ENCODE data around the gene RAD18. TPM values are rescaled to one million over a fixed set of nuclear protein-coding genes. Genes with fewer than 3 reads are reported as not detected.

RAD18 gene
- total RNA-seq, 2 donors from 2014 or later = 18.2 to 20.8 TPM

GRCh38 chr3:8900869-8901268 is 62.4 kb downstream of the RAD18 start:
- H3K4me3 Mint-ChIP-seq = no peak overlapping the region
- no peaks in the 10 kb centered on the region for H3K9me3 Mint-ChIP-seq
- H3K36me3 Mint-ChIP-seq (ENCODE audit: low read depth) = peaks cover 8% of the 10 kb centered on the region
- no peak for DNase-seq
- WGBS, 2 experiments (ENCODE audit: insufficient coverage in 1 of 2, insufficient read length in 1 of 2) = 92 to 94% methylated on average over 3 of the region's 3 CpGs
- H3K9me3 ChIP-seq (ENCODE audit: control insufficient read depth, low read length) = no peaks in the 10 kb centered on the region
- H3K4me1 ChIP-seq (ENCODE audit: control insufficient read depth, insufficient read depth, low read length) = no peaks in the 10 kb centered on the region
- no peak overlapping the region for H3K4me3 ChIP-seq (ENCODE audit: low read length)
- no peak overlapping the region for H3K9ac ChIP-seq (ENCODE audit: extremely low read depth, low read length, poor library complexity, severe bottlenecking)
- H3K4me1 Mint-ChIP-seq = no peaks in the 10 kb centered on the region
- no peaks in the 10 kb centered on the region for H3K27me3 ChIP-seq (ENCODE audit: control insufficient read depth, insufficient read depth, low read length, poor library complexity, severe bottlenecking)
- H3K27me3 Mint-ChIP-seq (ENCODE audit: insufficient read depth) = no peaks in the 10 kb centered on the region
- no peak overlapping the region for H3K27ac ChIP-seq (ENCODE audit: low read depth, low read length)
- peaks cover 31% of the 10 kb centered on the region for H3K36me3 ChIP-seq (ENCODE audit: control insufficient read depth, insufficient read depth, low read length)
- no peak overlapping the region for H3K27ac Mint-ChIP-seq
- TF ChIP-seq CTCF (conservative IDR thresholded peaks at IDR 0.05) = no peak

- H3K4me3 ChIP-seq (ENCODE audit: low read length) = no peak overlapping the region
- Mint-ChIP-seq H3K4me1 (no peaks in the 10 kb centered on the region), H3K4me3 (no peak overlapping the region), H3K27ac (no peak overlapping the region), H3K9me3 (no peaks in the 10 kb centered on the region), H3K36me3 (ENCODE audit: low read depth) (peaks cover 12% of the 10 kb centered on the region), H3K27me3 (ENCODE audit: insufficient read depth) (no peaks in the 10 kb centered on the region)
- H3K27me3 ChIP-seq (ENCODE audit: control insufficient read depth, insufficient read depth, low read length, poor library complexity, severe bottlenecking) = no peaks in the 10 kb centered on the region
- 67 to 79% methylated on average over 1 of the region's 1 CpG for WGBS, 2 experiments (ENCODE audit: insufficient coverage in 1 of 2, insufficient read length in 1 of 2)
- H3K4me1 ChIP-seq (ENCODE audit: control insufficient read depth, insufficient read depth, low read length) = no peaks in the 10 kb centered on the region
- no peaks in the 10 kb centered on the region for H3K9me3 ChIP-seq (ENCODE audit: control insufficient read depth, low read length)
- no peak for DNase-seq
- no peak overlapping the region for H3K27ac ChIP-seq (ENCODE audit: low read depth, low read length)
- H3K9ac ChIP-seq (ENCODE audit: extremely low read depth, low read length, poor library complexity, severe bottlenecking) = no peak overlapping the region
- peaks cover 31% of the 10 kb centered on the region for H3K36me3 ChIP-seq (ENCODE audit: control insufficient read depth, insufficient read depth, low read length)
- no peak for TF ChIP-seq CTCF (conservative IDR thresholded peaks at IDR 0.05)
Observed at GRCh38 chr3:8899876-8900460, 63.3 kb downstream of the RAD18 start.

GRCh38 chr3:8895829-8896228 is 67.4 kb downstream of the RAD18 start:
- H3K4me1 Mint-ChIP-seq = no peaks in the 10 kb centered on the region
- no peaks in the 10 kb centered on the region for H3K4me1 ChIP-seq (ENCODE audit: control insufficient read depth, insufficient read depth, low read length)
- H3K9ac ChIP-seq (ENCODE audit: extremely low read depth, low read length, poor library complexity, severe bottlenecking) = no peak overlapping the region
- no peak overlapping the region for H3K4me3 ChIP-seq (ENCODE audit: low read length)
- no peaks in the 10 kb centered on the region for H3K27me3 ChIP-seq (ENCODE audit: control insufficient read depth, insufficient read depth, low read length, poor library complexity, severe bottlenecking)
- H3K36me3 Mint-ChIP-seq (ENCODE audit: low read depth) = peaks cover 15% of the 10 kb centered on the region
- H3K27ac ChIP-seq (ENCODE audit: low read depth, low read length) = no peak overlapping the region
- WGBS, 2 experiments (ENCODE audit: insufficient coverage in 1 of 2, insufficient read length in 1 of 2) = 50 to 74% methylated on average over 1 to 2 of the region's 2 CpGs
- H3K9me3 ChIP-seq (ENCODE audit: control insufficient read depth, low read length) = no peaks in the 10 kb centered on the region
- H3K36me3 ChIP-seq (ENCODE audit: control insufficient read depth, insufficient read depth, low read length) = peaks cover 15% of the 10 kb centered on the region
- H3K9me3 Mint-ChIP-seq = no peaks in the 10 kb centered on the region
- H3K27me3 Mint-ChIP-seq (ENCODE audit: insufficient read depth) = no peaks in the 10 kb centered on the region
- no peak overlapping the region for H3K4me3 Mint-ChIP-seq
- DNase-seq = no peak
- TF ChIP-seq CTCF (conservative IDR thresholded peaks at IDR 0.05) = no peak
- H3K27ac Mint-ChIP-seq = no peak overlapping the region
